GM19455 (cell line): ENCODE data around the gene PAPPA.

Source experiments
- ATAC-seq: cut with Tn5 transposase; IDR thresholded peaks from one replicate; pipeline ENCODE4 v1.9.1; 2021; ENCODE audit not compliant: unreplicated experiment

The PAPPA gene

DNA sequence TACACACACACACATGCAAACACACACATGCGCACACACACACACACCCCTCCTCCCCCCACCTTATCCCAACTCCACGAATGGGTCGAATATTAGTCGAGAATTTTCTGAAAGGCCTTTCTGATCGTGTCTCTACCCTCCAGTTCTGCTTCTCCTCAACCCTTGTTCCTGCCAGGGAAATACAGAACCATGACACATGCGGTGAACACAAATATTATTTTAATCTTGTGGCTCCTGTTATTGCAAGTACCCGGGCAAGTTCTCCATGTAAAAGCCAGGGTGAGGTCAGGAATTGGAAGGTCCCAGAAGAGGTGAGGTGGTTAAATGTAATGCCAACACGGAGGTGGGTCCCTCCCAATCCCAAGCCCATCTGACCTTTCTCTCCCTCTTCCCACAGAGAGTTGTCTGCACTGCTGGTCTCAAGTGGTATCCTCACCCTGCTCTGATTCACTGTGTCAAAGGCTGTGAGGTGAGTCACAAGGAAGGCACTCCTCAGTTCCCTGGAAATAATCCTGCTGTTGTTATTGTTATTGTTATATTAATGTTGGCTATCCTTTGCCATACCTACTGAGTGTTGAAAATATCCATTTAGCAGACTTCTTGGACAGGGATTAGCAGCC, 223.7 kb downstream of the PAPPA start:
- ATAC-seq = no peak

DNA sequence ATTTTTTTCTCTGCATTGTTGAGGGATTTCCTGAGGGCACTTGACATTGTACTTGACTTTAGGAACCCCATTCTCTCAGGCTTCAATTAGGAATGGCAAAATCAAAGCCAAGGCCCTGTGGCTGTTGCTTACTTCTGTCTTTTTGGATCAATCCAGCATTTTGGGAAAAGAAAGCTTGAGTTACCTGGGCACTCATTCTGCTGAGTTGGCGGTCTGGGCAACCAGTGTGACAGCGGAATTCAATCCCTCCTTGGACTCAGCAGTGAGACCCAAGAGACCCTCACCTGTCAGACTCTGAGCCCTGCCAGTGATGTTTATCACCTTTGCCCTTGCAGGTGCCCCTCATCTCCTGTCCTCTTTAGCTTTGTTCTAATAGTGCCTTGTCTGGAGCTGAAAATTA, 225.3 kb downstream of the PAPPA start:
- no peak for ATAC-seq

DNA sequence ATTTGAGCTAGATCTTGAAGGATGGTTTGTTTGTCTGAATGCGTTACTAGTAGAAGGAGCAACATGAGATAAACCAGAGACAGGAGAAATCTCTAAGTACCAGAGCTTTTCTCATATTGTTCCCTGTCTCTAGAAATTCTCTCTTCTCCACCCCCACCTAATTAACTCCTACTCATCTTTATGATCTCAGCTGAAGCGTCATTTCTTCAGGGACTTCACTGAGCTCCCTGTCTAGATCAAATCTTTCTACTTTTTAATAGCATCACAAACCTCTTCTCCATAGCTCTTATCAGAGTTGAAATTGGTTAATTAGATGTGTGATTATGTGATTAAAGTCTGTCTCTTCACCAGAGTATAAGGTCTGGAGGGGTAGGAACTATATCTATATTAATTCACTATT, 226.2 kb downstream of the PAPPA start:
- no peak for ATAC-seq

DNA sequence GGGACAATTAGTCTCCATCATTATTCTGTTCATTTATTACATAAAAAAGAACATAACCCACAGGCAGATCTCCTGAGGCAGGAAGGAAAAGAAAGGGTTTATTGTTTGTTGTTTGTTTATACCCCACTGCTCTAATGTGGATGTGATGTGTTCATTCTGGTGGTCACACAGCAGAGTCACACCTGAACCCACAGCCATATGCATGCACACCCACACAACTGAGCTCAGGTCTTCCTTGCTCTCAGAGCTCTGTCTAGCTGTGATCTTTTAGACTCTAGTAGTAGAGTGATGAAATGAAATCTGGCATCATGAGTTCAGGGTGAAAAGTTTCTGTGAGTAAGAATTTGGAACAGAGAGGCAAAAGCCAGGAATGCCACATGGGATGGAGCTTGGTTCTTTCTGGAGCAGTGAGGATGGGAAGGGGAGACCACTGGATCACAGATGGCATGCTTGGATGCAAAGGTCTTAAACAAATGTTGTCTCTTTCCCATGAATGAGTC, 227.0 kb downstream of the PAPPA start:
- no peak for ATAC-seq

DNA sequence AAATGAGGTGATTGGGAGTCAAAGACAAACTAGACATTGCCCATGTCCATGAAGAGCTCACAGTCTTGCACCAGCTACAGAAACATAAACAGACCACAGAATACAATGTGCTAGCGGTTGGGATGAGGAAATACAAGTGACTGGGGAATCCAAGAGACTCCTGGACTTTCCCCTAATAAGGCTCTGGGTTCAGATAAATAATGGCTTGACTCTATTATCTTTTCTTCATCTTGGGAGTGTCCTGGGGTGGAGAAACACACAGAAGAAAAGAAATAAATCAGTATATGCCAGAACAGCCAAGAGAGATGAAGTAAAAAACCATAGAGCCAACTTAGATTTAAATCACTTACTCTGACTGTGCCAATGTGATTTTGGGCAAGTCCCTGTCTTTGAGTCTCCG, 227.8 kb downstream of the PAPPA start:
- ATAC-seq = no peak

DNA sequence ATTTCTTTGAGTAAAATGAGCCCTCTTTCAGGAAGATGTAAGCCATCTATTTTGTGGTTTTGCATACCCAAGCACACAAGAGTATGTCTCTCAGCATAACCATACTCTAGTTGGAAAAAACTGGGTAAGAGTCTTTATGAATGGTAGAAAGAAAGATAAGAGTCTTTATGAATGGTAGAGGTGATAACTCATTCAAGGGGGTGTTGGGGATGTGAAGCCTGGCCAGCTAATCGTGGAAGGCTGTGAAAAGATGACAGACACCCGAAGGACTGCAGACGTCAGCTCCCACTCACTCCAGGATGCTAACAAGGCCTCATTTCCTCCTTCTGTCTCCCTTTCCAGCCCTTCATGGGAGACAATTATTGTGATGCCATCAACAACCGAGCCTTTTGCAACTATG, 228.5 kb downstream of the PAPPA start:
- no peak for ATAC-seq

DNA sequence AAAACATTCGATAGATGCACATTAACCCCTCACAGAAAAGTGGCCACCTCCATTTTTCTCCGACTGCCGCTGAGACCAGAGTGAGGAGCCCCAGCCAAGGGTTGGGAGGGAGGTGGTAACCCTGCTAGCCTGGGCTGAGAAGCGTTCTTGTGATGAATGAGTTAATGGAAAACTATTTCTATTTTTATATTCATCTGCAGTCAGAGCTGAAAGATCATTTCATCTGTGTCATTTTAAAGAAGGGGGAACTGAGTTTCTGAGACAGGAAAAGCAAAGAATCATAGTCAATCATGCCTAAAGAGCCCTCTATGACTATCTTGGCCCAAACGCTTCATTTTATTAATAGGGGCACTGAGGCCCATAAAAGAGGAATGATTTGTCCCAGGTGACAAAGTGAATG, 229.5 kb downstream of the PAPPA start:
- ATAC-seq = no peak

DNA sequence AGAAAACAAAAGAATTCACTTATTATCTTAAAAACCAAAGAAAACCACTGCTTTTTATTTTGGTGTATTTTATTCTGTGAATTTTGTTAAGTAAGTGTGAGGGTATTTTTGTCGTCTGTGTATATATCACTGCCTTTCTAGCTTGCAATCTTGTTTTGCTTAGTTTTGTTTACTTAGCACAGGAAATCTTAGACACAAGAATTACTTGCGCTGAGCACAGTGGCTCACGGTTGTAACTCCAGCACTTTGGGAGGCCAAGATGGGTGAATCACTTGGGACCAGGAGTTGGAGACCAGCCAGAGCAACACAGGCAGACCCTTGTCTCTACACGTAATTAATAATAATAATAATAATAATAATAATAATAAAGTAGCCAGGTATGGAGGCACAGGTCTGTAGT, 230.3 kb downstream of the PAPPA start:
- ATAC-seq = no peak

DNA sequence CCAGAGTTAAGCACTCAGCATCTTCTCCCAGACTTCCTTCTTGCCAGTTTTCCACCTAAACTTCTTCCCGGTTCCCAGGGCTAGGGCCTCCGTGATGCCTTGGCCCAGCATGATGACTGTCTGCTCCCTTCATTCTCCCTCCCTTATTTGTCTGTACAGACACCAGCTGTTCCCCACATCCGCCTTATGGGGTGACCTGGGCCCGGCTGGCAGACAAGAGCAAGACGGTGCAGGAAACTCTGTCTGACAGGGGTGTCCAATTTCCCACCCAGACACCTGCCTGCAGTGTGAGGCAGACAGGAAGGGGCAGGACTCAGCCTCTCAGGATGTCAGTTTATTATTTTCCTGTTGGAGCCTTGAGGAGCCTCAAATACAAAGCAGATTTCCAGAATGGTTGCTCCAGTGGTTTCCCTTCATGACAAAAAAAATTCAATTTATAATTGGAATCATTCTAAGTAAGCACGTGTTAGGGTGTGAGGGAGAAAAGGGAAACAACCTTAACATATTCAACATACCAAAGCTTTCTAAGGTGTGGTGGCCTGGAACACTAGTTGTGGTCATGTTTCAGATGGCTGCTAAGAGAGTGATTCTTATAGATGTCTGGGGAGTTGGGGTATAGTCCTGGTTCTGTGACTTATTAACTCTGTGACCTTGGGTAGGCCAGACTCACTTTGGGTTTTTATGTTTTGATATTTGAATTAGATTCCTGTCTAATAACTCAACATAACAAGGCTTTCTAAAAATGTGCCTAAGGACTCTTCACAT, 234.5 kb downstream of the PAPPA start:
- no peak for ATAC-seq

DNA sequence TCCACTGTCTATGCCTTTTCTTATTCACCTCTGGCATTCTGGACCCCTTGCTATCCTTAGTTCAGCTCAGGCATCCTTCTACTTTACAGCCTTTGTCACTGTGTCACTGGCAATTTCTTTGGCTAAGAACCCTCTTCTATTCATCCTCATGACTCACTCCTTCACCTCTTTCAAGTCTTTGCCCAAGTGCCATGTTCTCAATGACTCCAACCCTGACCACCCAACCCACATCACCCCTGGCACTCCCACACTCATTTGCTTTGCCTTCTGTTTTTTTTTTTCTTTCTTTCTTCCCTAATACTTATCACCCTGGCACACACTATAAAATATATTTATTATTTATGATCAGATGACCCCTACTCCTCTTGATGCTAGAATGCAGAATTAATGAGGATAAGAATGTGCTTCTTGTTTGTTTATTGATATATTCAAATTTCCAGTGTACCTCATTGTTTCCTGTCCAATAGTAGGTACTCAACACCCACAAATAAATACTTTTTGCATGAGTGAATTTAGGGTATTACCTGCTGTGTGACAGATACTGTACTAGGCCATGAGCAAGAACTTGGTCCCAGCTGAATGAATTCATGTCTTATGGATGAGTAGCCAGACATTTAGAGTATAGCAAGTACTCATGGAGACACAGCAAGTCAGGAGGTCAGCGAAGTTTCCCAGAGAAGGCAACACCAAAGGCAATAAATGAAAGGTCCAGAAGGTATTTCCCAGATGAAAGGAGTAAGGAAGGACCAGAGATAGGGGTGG, 236.1 kb downstream of the PAPPA start:
- no peak for ATAC-seq

DNA sequence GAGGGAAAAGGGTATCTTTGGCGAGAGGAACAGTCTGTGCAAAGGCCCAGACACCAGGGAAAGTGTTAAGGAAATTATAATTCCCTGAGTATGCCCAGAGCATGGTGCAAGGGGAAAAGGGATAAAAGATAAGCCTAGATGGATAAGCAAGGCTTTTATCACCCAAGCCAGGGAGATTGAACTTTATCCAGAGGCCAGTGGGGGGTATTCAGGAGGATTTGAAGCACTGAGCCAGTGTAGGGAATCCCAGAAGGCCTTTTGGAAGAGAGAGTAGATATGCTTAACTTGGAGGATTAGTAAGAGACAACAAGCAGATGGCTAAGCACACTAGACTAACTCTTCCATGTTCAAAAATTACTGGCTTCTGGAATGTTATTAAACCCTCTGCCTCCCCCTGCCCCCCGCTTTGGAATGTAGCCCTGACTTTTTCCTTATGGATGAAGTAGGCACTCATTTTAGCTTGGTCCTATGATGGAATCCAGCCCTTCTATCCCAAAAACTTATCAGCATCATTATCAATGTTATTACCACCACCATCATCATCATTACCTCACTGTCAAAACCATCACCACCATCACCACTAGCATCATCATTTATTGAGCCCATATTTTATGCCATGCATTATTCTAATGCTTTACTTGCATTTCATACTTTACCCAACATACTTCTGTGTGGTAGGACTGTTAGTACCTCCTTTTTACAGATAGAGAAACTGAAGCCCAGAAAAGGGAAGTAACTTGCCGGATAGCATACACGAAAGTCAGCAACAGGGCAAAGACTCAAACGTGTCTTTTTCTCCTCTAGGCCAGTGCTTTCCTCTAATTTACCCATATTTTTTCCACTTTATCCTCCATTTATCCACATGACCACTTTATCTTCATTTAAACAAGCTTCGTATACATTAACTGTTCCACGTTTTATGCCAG, 237.0 kb downstream of the PAPPA start:
- ATAC-seq = no peak

DNA sequence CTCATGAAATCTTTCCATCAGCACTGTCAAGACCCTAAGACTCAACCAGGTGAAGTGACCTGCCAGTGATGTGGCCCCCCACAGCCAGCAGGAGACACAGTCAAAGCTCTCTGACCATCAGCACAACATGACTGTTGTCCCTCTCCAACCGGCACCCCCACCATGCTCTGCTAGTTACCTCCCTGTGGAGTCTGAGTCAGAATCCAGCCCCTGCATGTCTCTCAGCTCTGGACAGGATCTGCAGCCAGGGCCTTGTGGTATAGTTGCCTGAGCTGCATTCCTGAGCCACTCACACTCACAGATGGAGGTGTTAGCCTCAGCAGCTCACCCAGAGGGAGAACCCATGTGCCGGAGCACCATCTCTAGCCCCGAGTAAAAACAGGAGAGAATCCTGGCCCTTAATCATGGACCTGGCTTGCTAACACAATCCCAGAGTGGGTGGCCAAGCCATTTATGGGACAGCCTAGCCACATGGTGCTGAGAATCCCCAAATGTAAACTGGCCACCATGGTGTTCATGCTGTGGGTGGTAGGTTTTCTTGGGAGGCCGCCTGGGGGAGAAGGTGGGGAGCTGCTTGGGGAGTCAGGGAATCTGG, 237.8 kb downstream of the PAPPA start:
- ATAC-seq = no peak

DNA sequence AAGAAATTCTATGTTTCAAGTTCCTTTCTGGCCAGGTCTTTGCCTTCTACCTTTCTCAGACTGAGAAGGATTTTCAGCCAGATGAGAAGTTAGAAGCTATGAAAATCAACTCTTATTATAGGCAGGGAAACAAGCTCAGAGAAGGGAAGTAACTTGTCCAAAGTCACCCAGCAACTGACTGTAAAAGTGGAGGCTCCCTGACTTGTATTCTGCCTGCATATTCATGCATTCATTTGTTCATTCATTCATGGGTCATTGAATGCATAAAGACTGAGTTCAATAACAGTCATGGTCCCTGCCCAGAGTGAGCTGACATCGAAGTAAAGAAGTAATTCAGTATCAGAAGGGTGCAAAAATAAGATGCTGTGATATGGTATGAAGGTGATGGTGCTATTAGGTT, 239.6 kb downstream of the PAPPA start:
- no peak for ATAC-seq

DNA sequence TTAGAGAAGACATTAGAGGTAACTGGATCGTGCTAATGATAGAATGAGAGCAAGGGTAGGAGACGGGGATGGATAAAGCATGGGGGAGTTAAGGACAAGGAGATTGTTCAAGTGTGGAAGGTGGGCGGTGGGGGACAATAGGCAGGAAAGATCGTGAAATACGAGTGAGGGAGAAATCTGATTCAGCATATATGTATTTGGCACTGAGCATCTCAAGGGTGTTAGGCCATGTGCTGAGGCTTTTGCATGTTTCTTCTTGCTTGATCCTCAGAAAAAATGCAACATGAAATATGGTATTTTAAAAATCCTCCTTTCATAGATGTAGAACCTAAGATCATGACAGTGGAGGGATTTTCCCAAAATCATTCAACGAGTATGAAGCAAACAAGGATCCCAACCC, 240.5 kb downstream of the PAPPA start:
- ATAC-seq = no peak

DNA sequence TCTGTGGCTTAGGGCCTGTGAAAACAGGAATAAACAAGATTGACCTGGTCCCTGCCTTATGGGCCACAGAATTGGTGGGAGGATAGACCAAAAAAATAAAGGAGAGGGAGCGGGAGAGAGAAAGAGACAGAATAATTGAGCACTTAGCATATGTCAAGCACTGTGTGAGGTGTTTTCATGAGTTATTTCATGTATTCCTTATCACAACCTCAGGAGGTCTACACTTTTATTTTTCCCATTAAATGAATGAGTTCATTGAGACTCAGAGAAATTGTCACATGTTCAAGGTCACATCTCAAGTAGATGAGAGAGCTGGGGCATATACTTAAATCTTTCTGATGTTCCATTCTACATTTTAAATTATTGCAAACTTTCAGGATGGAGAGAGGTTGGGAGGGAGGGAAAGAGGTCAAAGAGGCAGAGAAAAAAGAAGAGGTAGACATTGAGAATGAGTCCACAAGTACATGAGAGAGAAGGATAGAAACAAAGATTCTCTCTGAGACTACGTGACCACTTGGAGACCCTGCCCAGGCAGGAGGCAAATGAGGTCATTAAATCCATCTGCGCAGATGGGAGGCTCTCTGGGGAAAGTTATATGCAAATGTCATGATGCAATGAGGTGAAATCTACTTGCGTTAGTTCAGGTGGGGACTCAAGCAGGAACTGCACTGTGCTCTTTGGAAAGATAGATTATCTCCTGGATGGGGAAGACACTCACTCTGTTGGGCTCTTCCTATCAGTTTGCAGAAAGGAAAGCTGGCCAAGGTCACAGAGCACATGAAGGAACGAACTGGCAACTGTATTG, 241.5 kb downstream of the PAPPA start:
- no peak for ATAC-seq

DNA sequence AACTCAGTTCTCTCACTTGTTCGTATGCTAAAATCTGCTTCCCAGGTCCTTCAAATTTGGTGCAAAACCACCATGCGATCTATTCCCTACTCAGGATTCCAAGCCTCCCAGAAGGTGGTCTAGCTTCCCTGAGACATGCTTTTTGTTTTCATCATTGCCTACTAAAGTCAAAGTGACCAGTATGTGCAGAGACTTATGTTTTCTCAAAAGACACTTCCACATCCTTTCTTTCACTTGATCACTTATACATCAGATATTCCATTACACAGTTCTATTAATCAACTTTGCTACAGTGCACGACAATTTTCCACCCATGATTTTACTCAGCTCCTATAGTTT, 242.1 kb downstream of the PAPPA start:
- ATAC-seq = no peak

DNA sequence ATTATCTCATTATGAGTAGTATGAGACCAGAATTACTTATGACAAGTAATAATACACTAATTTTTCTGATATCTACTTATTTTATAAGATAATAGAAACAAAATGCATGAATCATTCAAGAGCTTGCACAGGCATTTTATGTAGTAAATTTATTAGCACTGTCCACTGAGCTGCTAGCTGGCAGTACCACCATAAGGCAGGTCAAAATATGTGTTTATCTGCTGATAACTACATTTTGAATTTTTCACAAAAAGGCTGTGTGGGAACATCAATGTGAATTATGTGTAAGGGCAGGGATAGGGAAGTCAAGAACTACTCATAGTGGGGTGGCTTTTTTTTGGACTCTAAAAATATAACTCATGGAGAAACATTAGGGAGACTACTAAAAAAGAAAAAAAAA, 249.6 kb downstream of the PAPPA start:
- ATAC-seq = no peak

DNA sequence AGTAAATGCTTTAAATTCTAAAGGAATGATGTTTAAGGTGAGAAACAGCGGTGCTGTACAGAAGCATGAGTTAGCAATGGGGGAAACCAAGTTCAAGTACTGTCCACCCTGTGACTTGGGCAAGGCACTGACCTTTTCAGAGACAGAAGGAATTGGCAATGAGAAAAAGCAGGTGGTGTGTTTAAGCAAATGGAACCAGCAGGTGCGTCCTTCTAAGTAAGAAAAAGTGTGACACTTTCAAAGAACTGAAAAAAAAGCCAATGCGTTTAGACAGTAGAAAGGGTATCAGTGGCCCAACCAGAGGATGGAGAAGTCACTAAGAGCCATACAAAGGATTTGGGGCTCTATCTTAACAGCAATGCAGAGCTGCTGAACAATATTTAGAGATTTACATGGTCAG, 250.6 kb downstream of the PAPPA start:
- no peak for ATAC-seq

DNA sequence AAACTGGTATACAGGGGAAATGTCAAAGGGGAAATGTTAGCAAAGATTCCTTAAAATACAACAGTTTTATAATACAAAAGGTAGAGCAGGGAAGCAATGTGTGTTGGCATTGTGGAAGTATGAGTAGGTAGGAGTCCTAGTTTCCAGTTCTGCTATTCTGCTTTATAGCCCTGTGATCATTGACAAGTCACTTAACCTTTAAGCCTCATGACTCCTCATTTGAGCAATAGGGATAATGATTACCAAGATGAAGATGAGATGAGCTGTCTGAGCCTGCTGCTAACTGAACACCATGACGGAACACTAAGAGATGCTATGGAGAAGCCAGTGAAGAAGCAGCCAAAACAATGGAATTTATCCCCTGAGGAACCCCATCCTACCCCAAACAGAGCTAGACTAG, 251.7 kb downstream of the PAPPA start:
- ATAC-seq = no peak

DNA sequence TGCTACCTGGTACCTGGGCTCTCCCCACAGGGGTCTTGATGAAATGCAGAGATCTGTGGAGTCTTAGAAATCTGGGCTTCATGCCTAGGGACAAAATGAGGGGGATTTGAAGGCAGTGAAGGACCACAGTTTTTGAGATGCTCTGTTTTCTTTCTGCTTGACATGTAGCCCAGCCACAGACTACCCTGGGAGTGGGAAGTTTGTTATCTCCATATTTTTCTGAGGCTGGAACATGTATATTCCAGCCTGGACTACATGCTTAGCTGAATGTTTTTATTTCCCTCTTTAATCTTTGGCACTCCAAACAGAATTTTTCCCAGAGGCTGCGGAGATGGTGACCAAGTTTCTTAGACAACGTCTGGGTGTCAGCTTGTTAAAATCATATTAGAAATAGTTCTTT, 252.9 kb downstream of the PAPPA start:
- ATAC-seq = no peak
